H1 (cell line): ENCODE data around the gene ADAMTS16. TPM values are rescaled to one million over a fixed set of nuclear protein-coding genes. Genes with fewer than 3 reads are reported as not detected.

Source experiments
- CTCF ChIA-PET: fragments of 300-600 bp; sonication (Branson Sonifier 250); formaldehyde crosslinking; loops from one replicate; lab custom pipeline; 2021; ENCODE audit not compliant: partially characterized antibody; lab: Charles Lee
- POLR2A ChIA-PET: fragments of 300-600 bp; sonication (Branson Sonifier 250); formaldehyde crosslinking; loops from one replicate; lab custom pipeline; 2021; ENCODE audit warnings: inconsistent platforms; ENCODE audit not compliant: partially characterized antibody; lab: Charles Lee
- DNase-seq, 2 experiments: peaks; one replicate each; pipeline versions ENCODE4 v3.0.0 to v3.0.0-alpha.2; 2010 to 2022; ENCODE audit warnings: low spot score in 2 of 2, low read depth in 1 of 2, mixed read lengths in 1 of 2
- FAIRE-seq: peaks from 2 replicates; lab custom pipeline; 2011; peaks lifted over from hg19 to GRCh38; lab: Jason Lieb, UNC
- H2AFZ ChIP-seq: 2 replicates; pipeline ENCODE4 v1.8.1; 2012; ENCODE audit warnings: low read length, inconsistent platforms
- H2AK5ac ChIP-seq: 2 replicates; pipeline ENCODE4 v1.6.1; 2013; ENCODE audit warnings: low read depth, low read length
- H2BK120ac ChIP-seq: replicated peaks from 2 replicates; pipeline ENCODE3; 2013; ENCODE audit warnings: low read depth, low read length, inconsistent platforms
- H2BK12ac ChIP-seq: 2 replicates; pipeline ENCODE4 v1.6.1; 2013; ENCODE audit warnings: low read depth, low read length
- H2BK15ac ChIP-seq: 2 replicates; pipeline ENCODE4 v1.6.1; 2013; ENCODE audit warnings: low read length
- H2BK20ac ChIP-seq: 2 replicates; pipeline ENCODE4 v1.6.1; 2013; ENCODE audit warnings: low read length
- H2BK5ac ChIP-seq: 2 replicates; pipeline ENCODE4 v1.6.1; 2013; ENCODE audit warnings: low read depth, low read length
- H3K14ac ChIP-seq: 2 replicates; pipeline ENCODE4 v1.6.1; 2013; ENCODE audit warnings: inconsistent platforms; ENCODE audit not compliant: insufficient read length
- H3K18ac ChIP-seq: 2 replicates; pipeline ENCODE4 v1.6.1; 2013; ENCODE audit warnings: low read length; ENCODE audit errors: extremely low read depth
- H3K23ac ChIP-seq: 2 replicates; pipeline ENCODE4 v1.6.1; 2013; ENCODE audit warnings: inconsistent platforms; ENCODE audit not compliant: insufficient read length
- H3K23me2 ChIP-seq: 2 replicates; pipeline ENCODE4 v1.6.1; 2013; ENCODE audit warnings: low read depth, low read length
- H3K27ac ChIP-seq: 2 replicates; pipeline ENCODE4 v1.6.1; 2011; ENCODE audit warnings: low read depth, low read length, inconsistent platforms
- H3K27me3 ChIP-seq, 4 experiments: replicated peaks in 1 of 4; 1 replicate in 1 of 4; 2 replicates in 3 of 4; pipeline versions ENCODE4 v1.6.1 to v1.8.1; 2011 to 2013; ENCODE audit warnings: low read length in 3 of 4, mild to moderate bottlenecking in 3 of 4, inconsistent platforms in 2 of 4, mixed read lengths in 2 of 4, moderate library complexity in 1 of 4; ENCODE audit not compliant: control insufficient read depth in 3 of 4, insufficient read depth in 3 of 4; ENCODE audit errors: extremely low read depth in 1 of 4
- H3K36me3 ChIP-seq, 4 experiments: 2 replicates each; pipeline versions ENCODE4 v1.6.1 to v1.8.1; 2011 to 2013; ENCODE audit warnings: mild to moderate bottlenecking in 4 of 4, low read length in 3 of 4, moderate library complexity in 2 of 4, control low read depth in 1 of 4, inconsistent platforms in 1 of 4; ENCODE audit not compliant: insufficient read depth in 4 of 4, control insufficient read depth in 2 of 4
- H3K4ac ChIP-seq: replicated peaks from 2 replicates; pipeline ENCODE3; 2013; ENCODE audit warnings: low read length, low read depth, mixed read lengths, inconsistent platforms; ENCODE audit not compliant: insufficient read length
- H3K4me1 ChIP-seq, 4 experiments: replicated peaks in 1 of 4; 1 replicate in 1 of 4; 2 replicates in 3 of 4; pipeline versions ENCODE4 v1.6.1 to v1.8.1; 2011 to 2013; ENCODE audit warnings: low read length in 3 of 4, inconsistent platforms in 2 of 4, mixed read lengths in 1 of 4; ENCODE audit not compliant: insufficient read depth in 4 of 4, control insufficient read depth in 3 of 4
- H3K4me2 ChIP-seq, 2 experiments: 2 replicates each; pipeline versions ENCODE4 v1.6.1 to v1.8.1; 2011 to 2013; ENCODE audit warnings: low read depth in 2 of 2, low read length in 2 of 2, control low read depth in 1 of 2, inconsistent platforms in 1 of 2, mild to moderate bottlenecking in 1 of 2; ENCODE audit not compliant: insufficient read depth in 1 of 2
- H3K4me3 ChIP-seq, 4 experiments: fragments of 200-600, 300-600 bp in 1 of 4; sonication (generic), shearing (Covaris generic), sonication (Bioruptor Twin) in 1 of 4; 2 replicates each; pipeline versions ENCODE4 v1.5.1 to v1.8.1; 2011 to 2016; ENCODE audit warnings: low read length in 4 of 4, low read depth in 3 of 4, control low read depth in 2 of 4, inconsistent platforms in 2 of 4, mild to moderate bottlenecking in 2 of 4, mixed read lengths in 1 of 4, moderate library complexity in 1 of 4; ENCODE audit not compliant: insufficient read depth in 2 of 4; ENCODE audit errors: extremely low read depth in 1 of 4
- H3K56ac ChIP-seq: replicated peaks from 2 replicates; pipeline ENCODE3; 2013; ENCODE audit warnings: low read depth, mild to moderate bottlenecking, mixed read lengths, low read length, inconsistent platforms; ENCODE audit not compliant: insufficient read length
- H3K79me1 ChIP-seq: 2 replicates; pipeline ENCODE4 v1.6.1; 2013; ENCODE audit warnings: low read depth, low read length, control low read depth
- H3K79me2 ChIP-seq, 2 experiments: 2 replicates each; pipeline versions ENCODE4 v1.6.1 to v1.8.1; 2012 to 2013; ENCODE audit warnings: low read length in 2 of 2, mild to moderate bottlenecking in 2 of 2, inconsistent platforms in 1 of 2; ENCODE audit not compliant: insufficient read depth in 2 of 2, control insufficient read depth in 1 of 2
- H3K9ac ChIP-seq, 4 experiments: replicated peaks in 1 of 4; 1 replicate in 1 of 4; 2 replicates in 3 of 4; pipeline versions ENCODE4 v1.6.1 to v1.8.1; 2011 to 2013; ENCODE audit warnings: low read depth in 3 of 4, low read length in 3 of 4, control low read depth in 2 of 4, mild to moderate bottlenecking in 2 of 4, moderate library complexity in 2 of 4, inconsistent platforms in 1 of 4; ENCODE audit errors: extremely low read depth in 1 of 4
- H3K9me3 ChIP-seq, 2 experiments: 2 replicates each; pipeline versions ENCODE4 v1.6.1 to v1.8.1; 2012 to 2013; ENCODE audit warnings: mild to moderate bottlenecking in 2 of 2, moderate library complexity in 2 of 2, control low read depth in 1 of 2, inconsistent platforms in 1 of 2, low read depth in 1 of 2, low read length in 1 of 2, mixed read lengths in 1 of 2; ENCODE audit not compliant: insufficient read depth in 2 of 2
- H4K20me1 ChIP-seq, 2 experiments: replicated peaks in 1 of 2; 2 replicates each; pipeline versions ENCODE3 to v1.8.1; 2011 to 2013; ENCODE audit warnings: inconsistent platforms in 2 of 2, low read length in 2 of 2, mild to moderate bottlenecking in 1 of 2; ENCODE audit not compliant: insufficient read depth in 2 of 2, control insufficient read depth in 1 of 2
- H4K5ac ChIP-seq: 2 replicates; pipeline ENCODE4 v1.6.1; 2013; ENCODE audit warnings: low read length, low read depth, mixed read lengths, inconsistent platforms; ENCODE audit not compliant: insufficient read length
- H4K8ac ChIP-seq: 2 replicates; pipeline ENCODE4 v1.8.0; 2013; ENCODE audit warnings: mild to moderate bottlenecking, moderate library complexity, low read length, inconsistent platforms; ENCODE audit not compliant: insufficient read depth; ENCODE audit errors: extremely low read depth
- H4K91ac ChIP-seq: replicated peaks from 2 replicates; pipeline ENCODE3; 2013; ENCODE audit warnings: low read length, mixed read lengths, inconsistent platforms; ENCODE audit not compliant: insufficient read length
- CHD2 ChIP-seq: IDR thresholded peaks from 2 replicates; pipeline ENCODE4 v1.6.1; 2012; ENCODE audit warnings: low read length, improper control_type of control experiment
- CTBP2 ChIP-seq: IDR thresholded peaks from 2 replicates; pipeline ENCODE4 v1.7.0; 2011; ENCODE audit warnings: borderline replicate concordance, mild to moderate bottlenecking, moderate library complexity, mixed read lengths, low read length; ENCODE audit not compliant: insufficient read depth, insufficient read length
- JUN ChIP-seq: IDR thresholded peaks from 2 replicates; pipeline ENCODE4 v1.6.1; 2011; ENCODE audit warnings: low read depth, mild to moderate bottlenecking, improper control_type of control experiment, low read length
- MAX ChIP-seq: IDR thresholded peaks from 2 replicates; pipeline ENCODE4 v1.6.1; 2012; ENCODE audit warnings: inconsistent platforms
- PHF8 ChIP-seq: fragments of 200-600 bp; sonication (generic); conservative IDR thresholded peaks from 2 replicates; pipeline ENCODE4 v1.7.1; 2012; ENCODE audit warnings: low read depth, mild to moderate bottlenecking, inconsistent platforms, low read length, moderate library complexity
- POLR2A ChIP-seq, 2 experiments: IDR thresholded peaks; 1 replicate in 1 of 2; 2 replicates in 1 of 2; pipeline ENCODE4 v1.6.1; 2011; ENCODE audit warnings: low read depth in 2 of 2, low read length in 2 of 2, mild to moderate bottlenecking in 2 of 2; ENCODE audit errors: control extremely low read depth in 1 of 2
- RAD21 ChIP-seq, 2 experiments: IDR thresholded peaks in 1 of 2; conservative IDR thresholded peaks in 1 of 2; 2 replicates each; pipeline ENCODE4 v1.6.1; 2011; ENCODE audit warnings: low read depth in 2 of 2, low read length in 2 of 2, improper control_type of control experiment in 1 of 2, inconsistent platforms in 1 of 2, mild to moderate bottlenecking in 1 of 2, moderate library complexity in 1 of 2
- RFX5 ChIP-seq: IDR thresholded peaks from 2 replicates; pipeline ENCODE4 v1.6.1; 2011; ENCODE audit warnings: low read depth, low read length, improper control_type of control experiment, borderline replicate concordance
- RXRA ChIP-seq: IDR thresholded peaks from 2 replicates; pipeline ENCODE4 v1.6.1; 2011; ENCODE audit warnings: low read depth, mild to moderate bottlenecking, low read length, moderate library complexity; ENCODE audit not compliant: insufficient read depth
- SP1 ChIP-seq: IDR thresholded peaks from 2 replicates; pipeline ENCODE4 v1.6.1; 2011; ENCODE audit warnings: low read depth, low read length
- SUZ12 ChIP-seq: fragments of 200-600 bp; sonication (generic); IDR thresholded peaks from 2 replicates; pipeline ENCODE4 v1.6.1; 2012; ENCODE audit warnings: mild to moderate bottlenecking, inconsistent platforms, low read length, moderate library complexity, mixed read lengths
- TAF7 ChIP-seq: optimal IDR thresholded peaks from 2 replicates; pipeline ENCODE3; 2011; ENCODE audit warnings: low read depth, mild to moderate bottlenecking, inconsistent platforms, low read length, moderate library complexity, borderline replicate concordance
- WGBS, 2 experiments: shearing (Covaris generic) in 1 of 2; methylation state at CpG; one replicate each; pipeline versions ENCODE4 v1.1.6 to v1.1.7; 2013 to 2015; ENCODE audit warnings: low lambda C conversion rate in 2 of 2, mixed read lengths in 2 of 2, inconsistent platforms in 1 of 2, low coverage in 1 of 2, missing lambda C conversion rate in 1 of 2; ENCODE audit not compliant: insufficient replicate concordance in 2 of 2, insufficient coverage in 1 of 2, insufficient read length in 1 of 2; ENCODE audit errors: extremely low coverage in 1 of 2, missing lambda C conversion rate in 1 of 2; 5-methylcytosine and 5-hydroxymethylcytosine counted together
- polyA plus RNA-seq, 7 experiments: library from polyadenylated mRNA; depleted of rRNA in 3 of 7; stranded (reverse) in 5 of 7; unstranded in 2 of 7; fragments of >200 nt in 5 of 7; fragments of 200-250 nt in 2 of 7; gene quantifications; 1 replicate in 5 of 7; 2 replicates in 1 of 7; 4 replicates in 1 of 7; pipeline versions ENCODE4 v1.2.1 to v1.2.3, GENCODE V29; 2011 to 2013; ENCODE audit warnings: missing spikeins in 2 of 7, mixed read lengths in 2 of 7
- total RNA-seq: library from RNA; stranded (reverse); fragmentation: NEBNext Ultra II Directional; extraction: Animal tissue kit (Norgen Biotek cat#: 25700); gene quantifications from 2 replicates; pipeline ENCODE4 v1.2.1, GENCODE V29; 2021

Gene ADAMTS16
- total and polyA plus RNA-seq, 2 of the 8 experiments (the other 6 are each of a cell fraction or from before 2014, with no cell fraction given), result 3.7 to 16.0 TPM

GRCh38 chr5:5315068-5315980, 175.2 kb downstream of the ADAMTS16 start:
- Histone ChIP-seq H3K27ac (no peak overlapping the region), H3K23me2 (no peaks in the 10 kb centered on the region), H2AFZ (no peak overlapping the region), H2BK20ac (no peak overlapping the region), H3K23ac (no peak overlapping the region), H3K79me2 (no peaks in the 10 kb centered on the region), H3K4ac (no peak overlapping the region), H4K5ac (no peak overlapping the region), H3K36me3 (no peaks in the 10 kb centered on the region), H2BK5ac (no peak overlapping the region), H3K4me1 (peaks cover 0 to 14% (median 5%) of the 10 kb centered on the region in 4 experiments; a peak in 5 of 7 replicates), H2BK12ac (no peak overlapping the region), H4K8ac (no peak overlapping the region), H3K4me3 (no peak overlapping the region), H2BK15ac (no peak overlapping the region), H2AK5ac (no peak overlapping the region), H3K9ac (no peak overlapping the region), H2BK120ac (no peak overlapping the region), H4K91ac (no peak overlapping the region), H3K27me3 (no peaks in the 10 kb centered on the region), H3K4me2 (no peak overlapping the region), H3K56ac (no peak overlapping the region), H3K9me3 (no peaks in the 10 kb centered on the region), H3K79me1 (no peaks in the 10 kb centered on the region), H3K14ac (no peak overlapping the region), H4K20me1 (no peaks in the 10 kb centered on the region), H3K18ac (no peak overlapping the region)
- DNase-seq (no peak), FAIRE-seq (no peak)
- CTCF ChIA-PET, result no interaction called here
- no peak for TF ChIP-seq RXRA
- TF ChIP-seq RFX5, result no peak
- TF ChIP-seq RAD21 (IDR thresholded peaks at IDR 0.05 in 1 of 2, conservative IDR thresholded peaks at IDR 0.05 in 1 of 2; ENCODE audit: low read depth in 2 of 2, low read length in 2 of 2), result no peak
- TF ChIP-seq SP1, result no peak
- no peak for TF ChIP-seq CHD2
- no peak for TF ChIP-seq JUN
- no peak for TF ChIP-seq CTBP2
- no peak for TF ChIP-seq TAF7
- TF ChIP-seq PHF8, result no peak
- TF ChIP-seq POLR2A (IDR thresholded peaks at IDR 0.05; ENCODE audit: control extremely low read depth in 1 of 2, low read depth in 2 of 2, low read length in 2 of 2), result no peak
- TF ChIP-seq MAX, result no peak
- no peak for TF ChIP-seq SUZ12
- WGBS, 2 experiments, result 91% methylated on average over 12 of the region's 12 CpGs; no CpG with 5 or more reads in 1 of the 2 experiments
- POLR2A ChIA-PET, result interaction anchor here (1.7 kb wide), 1 partner anchor 8 kb away, joined by 3 read pairs; no protein-coding TSS in a partner anchor
